ENCODE measurements around the gene LIPH. TPM values are rescaled to one million over a fixed set of nuclear protein-coding genes. Genes with fewer than 3 reads are reported as not detected.
"Not testable (repeated sequence)": the region's sequence is repeated elsewhere in the genome, so short reads cannot be mapped to it uniquely, and the experiment has no call there.

LIPH gene
- total RNA-seq, 2 experiments from 2014 or later, result not detected

DNA sequence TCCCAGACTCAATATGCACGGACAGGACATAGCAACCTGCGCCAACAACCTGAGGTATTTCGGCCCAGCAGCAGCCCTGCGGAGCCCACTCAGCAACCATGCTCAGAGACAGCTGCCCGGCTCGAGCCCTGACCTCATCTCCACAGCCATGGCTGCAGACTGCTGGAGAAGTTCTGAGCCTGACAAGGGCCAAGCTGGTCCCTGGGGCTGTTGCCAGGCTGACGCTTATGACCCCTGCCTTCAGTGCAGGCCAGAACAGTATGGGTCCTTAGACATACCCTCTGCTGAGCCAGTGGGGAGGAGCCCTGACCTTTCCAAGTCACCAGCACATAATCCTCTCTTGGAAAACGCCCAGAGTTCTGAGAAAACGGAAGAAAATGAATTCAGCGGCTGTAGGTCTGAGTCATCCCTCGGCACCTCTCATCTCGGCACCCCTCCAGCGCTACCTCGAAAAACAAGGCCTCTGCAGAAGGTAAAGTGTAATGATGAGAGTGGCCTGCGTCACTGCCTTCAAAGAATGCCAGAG, 79.0 kb downstream of the LIPH start:
- intact Hi-C loops (cut with DNase I, micrococcal nuclease), result no loop called here
- peaks cover 13% of the 10 kb centered on the region for H3K36me3 ChIP-seq (ENCODE audit: insufficient read depth, low read length)
- TF ChIP-seq, protein P1, sequence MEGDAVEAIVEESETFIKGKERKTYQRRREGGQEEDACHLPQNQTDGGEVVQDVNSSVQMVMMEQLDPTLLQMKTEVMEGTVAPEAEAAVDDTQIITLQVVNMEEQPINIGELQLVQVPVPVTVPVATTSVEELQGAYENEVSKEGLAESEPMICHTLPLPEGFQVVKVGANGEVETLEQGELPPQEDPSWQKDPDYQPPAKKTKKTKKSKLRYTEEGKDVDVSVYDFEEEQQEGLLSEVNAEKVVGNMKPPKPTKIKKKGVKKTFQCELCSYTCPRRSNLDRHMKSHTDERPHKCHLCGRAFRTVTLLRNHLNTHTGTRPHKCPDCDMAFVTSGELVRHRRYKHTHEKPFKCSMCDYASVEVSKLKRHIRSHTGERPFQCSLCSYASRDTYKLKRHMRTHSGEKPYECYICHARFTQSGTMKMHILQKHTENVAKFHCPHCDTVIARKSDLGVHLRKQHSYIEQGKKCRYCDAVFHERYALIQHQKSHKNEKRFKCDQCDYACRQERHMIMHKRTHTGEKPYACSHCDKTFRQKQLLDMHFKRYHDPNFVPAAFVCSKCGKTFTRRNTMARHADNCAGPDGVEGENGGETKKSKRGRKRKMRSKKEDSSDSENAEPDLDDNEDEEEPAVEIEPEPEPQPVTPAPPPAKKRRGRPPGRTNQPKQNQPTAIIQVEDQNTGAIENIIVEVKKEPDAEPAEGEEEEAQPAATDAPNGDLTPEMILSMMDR (IDR thresholded peaks at IDR 0.05), result no peak
- CTCF ChIA-PET, result no interaction called here
- no peak overlapping the region for H3K27ac ChIP-seq (ENCODE audit: low read depth in 1 of 2, low read length in 2 of 2)
- no peak overlapping the region for H3K4me3 Mint-ChIP-seq
- H3K9me3 Mint-ChIP-seq, result no peaks in the 10 kb centered on the region
- POLR2A ChIA-PET, result no interaction called here
- no peaks in the 10 kb centered on the region for H3K27me3 Mint-ChIP-seq
- no peak overlapping the region for H3K27ac Mint-ChIP-seq
- peaks cover 36% of the 10 kb centered on the region for H3K36me3 Mint-ChIP-seq (ENCODE audit: low read depth)
- H3K4me3 ChIP-seq (ENCODE audit: low read length), result no peak overlapping the region
- no peaks in the 10 kb centered on the region for H3K4me1 Mint-ChIP-seq (ENCODE audit: low read depth)
- DNase-seq, result no peak
- no peaks in the 10 kb centered on the region for H3K9me3 ChIP-seq (ENCODE audit: control insufficient read depth in 1 of 2, insufficient read depth in 1 of 2, low read length in 2 of 2)
- no peaks in the 10 kb centered on the region for H3K4me1 ChIP-seq (ENCODE audit: insufficient read depth, low read length)
- H3K27me3 ChIP-seq (ENCODE audit: control insufficient read depth in 1 of 2, insufficient read depth in 2 of 2, low read length in 2 of 2), result no peaks in the 10 kb centered on the region
- no peak for ATAC-seq (ENCODE audit: poor library complexity)

DNA sequence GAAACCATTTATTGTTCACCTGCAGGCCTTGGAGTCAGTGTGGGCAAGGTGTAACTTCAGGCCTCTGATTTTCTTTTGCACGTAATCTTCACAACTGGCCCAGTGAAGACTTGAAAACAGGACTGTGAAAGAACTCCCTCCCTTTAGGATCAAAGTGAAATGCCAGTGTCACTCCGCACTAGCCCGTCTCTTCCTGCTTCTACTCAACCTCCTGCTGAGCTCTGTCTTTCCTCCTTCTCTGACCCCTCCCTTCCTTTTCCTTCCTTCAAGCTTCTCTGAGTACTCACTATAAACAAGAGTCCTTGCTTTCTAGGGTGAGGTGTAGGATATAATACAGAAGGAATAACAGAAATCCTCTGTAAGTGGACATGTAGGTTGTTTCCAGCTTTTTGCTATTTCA, 82.1 kb downstream of the LIPH start:
- POLR2A ChIA-PET, result no interaction called here
- ATAC-seq (ENCODE audit: poor library complexity) (no peak), DNase-seq (no peak)
- Mint-ChIP-seq H3K4me1 (ENCODE audit: low read depth) (no peaks in the 10 kb centered on the region), H3K27ac (no peak overlapping the region), H3K36me3 (ENCODE audit: low read depth) (peaks cover 24% of the 10 kb centered on the region), H3K27me3 (no peaks in the 10 kb centered on the region), H3K9me3 (no peaks in the 10 kb centered on the region), H3K4me3 (no peak overlapping the region)
- no peaks in the 10 kb centered on the region for H3K27me3 ChIP-seq (ENCODE audit: control insufficient read depth in 1 of 2, insufficient read depth in 2 of 2, low read length in 2 of 2)
- H3K4me1 ChIP-seq (ENCODE audit: insufficient read depth, low read length), result no peaks in the 10 kb centered on the region
- no peak overlapping the region for H3K27ac ChIP-seq (ENCODE audit: low read depth in 1 of 2, low read length in 2 of 2)
- no peaks in the 10 kb centered on the region for H3K9me3 ChIP-seq (ENCODE audit: control insufficient read depth in 1 of 2, insufficient read depth in 1 of 2, low read length in 2 of 2)
- TF ChIP-seq, protein P1 (IDR thresholded peaks at IDR 0.05), result no peak
- no peak overlapping the region for H3K4me3 ChIP-seq (ENCODE audit: low read length)
- intact Hi-C loops (cut with DNase I, micrococcal nuclease), result no loop called here
- CTCF ChIA-PET, result no interaction called here
- peaks cover 9% of the 10 kb centered on the region for H3K36me3 ChIP-seq (ENCODE audit: insufficient read depth, low read length)

DNA sequence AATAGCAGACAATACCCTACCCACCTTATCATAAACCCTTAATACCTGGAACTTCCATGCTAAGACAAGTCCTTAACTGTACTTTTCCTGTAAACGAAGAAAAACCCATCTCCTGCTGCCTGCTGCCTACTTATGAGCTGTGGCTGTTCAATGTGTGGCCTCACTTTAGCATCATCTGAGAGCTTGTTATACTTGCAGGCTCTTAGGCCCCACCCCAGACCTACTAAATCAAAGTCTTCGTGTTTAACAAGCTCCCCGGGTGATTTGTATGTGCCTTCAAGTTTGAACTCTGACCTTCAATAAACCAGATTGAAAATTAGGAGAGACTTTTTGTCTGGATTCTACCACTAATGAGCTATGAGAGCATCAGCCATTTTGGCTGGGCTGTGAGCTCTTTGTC, 82.8 kb downstream of the LIPH start:
- no peaks in the 10 kb centered on the region for H3K27me3 Mint-ChIP-seq
- no peak overlapping the region for H3K27ac ChIP-seq (ENCODE audit: low read depth in 1 of 2, low read length in 2 of 2)
- no peak for DNase-seq
- POLR2A ChIA-PET, result no interaction called here
- no peaks in the 10 kb centered on the region for H3K4me1 ChIP-seq (ENCODE audit: insufficient read depth, low read length)
- H3K36me3 Mint-ChIP-seq (ENCODE audit: low read depth), result peaks cover 19% of the 10 kb centered on the region
- TF ChIP-seq, protein P1 (IDR thresholded peaks at IDR 0.05), result no peak
- peaks cover 8% of the 10 kb centered on the region for H3K36me3 ChIP-seq (ENCODE audit: insufficient read depth, low read length)
- no peaks in the 10 kb centered on the region for H3K9me3 ChIP-seq (ENCODE audit: control insufficient read depth in 1 of 2, insufficient read depth in 1 of 2, low read length in 2 of 2)
- H3K4me3 ChIP-seq (ENCODE audit: low read length), result no peak overlapping the region
- CTCF ChIA-PET, result no interaction called here
- no peak overlapping the region for H3K4me3 Mint-ChIP-seq
- H3K27ac Mint-ChIP-seq, result no peak overlapping the region
- no peak for ATAC-seq (ENCODE audit: poor library complexity)
- H3K27me3 ChIP-seq (ENCODE audit: control insufficient read depth in 1 of 2, insufficient read depth in 2 of 2, low read length in 2 of 2), result no peaks in the 10 kb centered on the region
- no peaks in the 10 kb centered on the region for H3K4me1 Mint-ChIP-seq (ENCODE audit: low read depth)
- intact Hi-C loops (cut with DNase I, micrococcal nuclease), result no loop called here
- H3K9me3 Mint-ChIP-seq, result no peaks in the 10 kb centered on the region

DNA sequence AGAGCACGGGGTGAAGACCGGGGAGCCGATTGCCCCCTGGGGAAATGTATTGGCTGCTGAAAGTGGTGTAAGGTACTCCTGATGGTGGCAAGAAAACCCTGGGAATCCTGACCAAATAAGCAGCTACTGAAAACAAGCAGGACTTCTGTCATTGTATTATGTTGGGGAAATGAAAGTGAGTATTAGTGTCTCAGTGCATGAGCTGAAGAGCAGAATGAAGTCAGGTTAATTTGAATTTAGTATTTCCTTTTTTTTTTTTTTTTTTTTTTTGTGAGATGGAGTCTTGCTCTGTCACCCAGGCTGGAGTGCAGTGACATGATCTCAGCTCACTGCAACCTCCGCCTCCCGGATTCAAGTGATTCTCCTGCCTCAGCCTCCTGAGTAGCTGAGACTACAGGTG, 86.3 kb downstream of the LIPH start:
- POLR2A ChIA-PET; ATAC-seq (ENCODE audit: poor library complexity); H3K36me3 ChIP-seq (ENCODE audit: insufficient read depth, low read length); H3K4me1 Mint-ChIP-seq (ENCODE audit: low read depth); H3K4me1 ChIP-seq (ENCODE audit: insufficient read depth, low read length); H3K27ac Mint-ChIP-seq; CTCF ChIA-PET; H3K9me3 ChIP-seq (ENCODE audit: control insufficient read depth in 1 of 2, insufficient read depth in 1 of 2, low read length in 2 of 2); H3K4me3 Mint-ChIP-seq; H3K36me3 Mint-ChIP-seq (ENCODE audit: low read depth); H3K4me3 ChIP-seq (ENCODE audit: low read length); H3K27me3 Mint-ChIP-seq; H3K27ac ChIP-seq (ENCODE audit: low read depth in 1 of 2, low read length in 2 of 2); DNase-seq; H3K9me3 Mint-ChIP-seq; intact Hi-C loops (cut with DNase I, micrococcal nuclease); H3K27me3 ChIP-seq (ENCODE audit: control insufficient read depth in 1 of 2, insufficient read depth in 2 of 2, low read length in 2 of 2): not testable (repeated sequence)
